Measurements from ENCODE around the gene ARMH3.

ARMH3 gene

DNA sequence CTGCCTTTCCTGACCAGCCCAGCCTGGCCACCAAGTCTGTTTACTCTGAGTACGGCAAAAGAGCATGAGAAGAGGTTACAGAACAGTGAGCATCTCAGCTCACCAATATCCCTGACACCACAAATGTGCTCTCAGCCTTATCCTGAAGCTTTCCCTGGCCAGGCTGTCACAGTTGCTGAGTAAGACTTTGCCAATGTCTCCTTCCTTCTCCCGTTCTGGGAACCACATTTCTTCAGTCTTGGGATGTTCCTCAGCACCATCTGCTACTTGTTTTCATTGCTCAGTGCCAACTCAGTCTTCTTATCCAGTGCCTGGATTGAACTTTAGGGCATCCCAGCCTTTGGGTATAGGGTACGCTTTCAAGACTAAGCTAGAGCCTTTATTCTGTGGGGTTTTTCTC, 205.2 kb downstream of the ARMH3 start:
- FAIRE-seq: no peak

DNA sequence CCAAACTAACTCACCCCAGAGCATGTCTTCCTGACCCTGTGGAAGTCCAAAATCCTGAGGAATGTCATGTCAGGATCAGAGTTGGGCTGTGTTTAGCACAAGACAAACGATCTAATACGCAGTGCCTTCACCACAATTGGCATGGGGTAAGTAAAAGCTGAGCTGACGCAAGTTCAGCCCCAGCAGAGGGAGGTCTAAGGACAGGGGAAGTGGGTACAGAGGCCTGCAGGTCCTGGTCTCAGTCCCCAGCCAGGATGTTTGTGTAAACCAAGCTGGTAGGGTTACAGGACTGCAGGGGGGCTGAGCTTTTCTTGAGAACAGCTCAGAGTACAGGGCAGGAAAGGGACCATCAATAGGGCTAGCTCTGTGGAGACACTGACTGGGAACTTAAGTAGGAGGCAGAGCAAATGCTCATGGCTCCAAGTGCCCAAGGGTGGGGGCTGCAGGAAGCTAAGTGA, 207.1 kb downstream of the ARMH3 start:
- no peak for FAIRE-seq

GRCh38 chr10:101848408-101848807, 207.6 kb downstream of the ARMH3 start:
- FAIRE-seq: no peak

GRCh38 chr10:101845893-101846292, 210.1 kb downstream of the ARMH3 start:
- FAIRE-seq: no peak

GRCh38 chr10:101843032-101844021, 212.6 kb downstream of the ARMH3 start, which contains the start of gene KCNIP2:
TSS of gene KCNIP2 (minus strand) at chr10:101843800. CDS start at chr10:101843568, 232 bp downstream.
- no peak for FAIRE-seq

GRCh38 chr10:101841826-101842225, 214.1 kb downstream of the ARMH3 start:
- FAIRE-seq: no peak

- FAIRE-seq: no peak
Measured at GRCh38 chr10:101840741-101841453, 215.1 kb downstream of the ARMH3 start.

DNA sequence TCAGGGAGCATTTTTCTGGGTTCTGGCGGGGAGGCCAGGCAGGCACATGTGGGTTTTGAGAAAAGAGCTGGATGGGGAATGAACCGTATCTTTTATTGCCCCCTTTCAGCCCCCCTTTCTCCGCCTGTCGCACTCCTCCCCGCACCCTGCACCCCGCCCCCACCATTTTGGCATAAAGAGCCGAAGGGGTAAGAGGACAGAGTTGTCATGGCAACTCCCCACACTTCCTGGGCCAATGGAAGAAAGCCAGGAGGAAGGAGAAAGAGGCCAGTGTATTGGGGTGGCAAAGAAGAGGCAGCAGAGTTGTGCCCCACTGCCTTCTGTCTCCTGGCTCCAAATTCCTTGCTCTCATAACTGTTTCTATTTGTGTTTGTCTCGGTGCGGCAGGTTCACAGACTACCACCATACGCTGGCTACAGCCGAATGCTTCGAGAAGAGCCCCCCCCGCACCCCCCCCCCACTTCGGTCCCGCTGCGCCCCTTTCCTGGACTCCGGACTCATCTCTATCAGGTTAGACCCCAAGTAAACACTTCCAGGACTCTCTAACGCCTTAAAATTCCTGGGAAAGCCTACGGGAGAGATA, 215.8 kb downstream of the ARMH3 start:
- no peak for FAIRE-seq

DNA sequence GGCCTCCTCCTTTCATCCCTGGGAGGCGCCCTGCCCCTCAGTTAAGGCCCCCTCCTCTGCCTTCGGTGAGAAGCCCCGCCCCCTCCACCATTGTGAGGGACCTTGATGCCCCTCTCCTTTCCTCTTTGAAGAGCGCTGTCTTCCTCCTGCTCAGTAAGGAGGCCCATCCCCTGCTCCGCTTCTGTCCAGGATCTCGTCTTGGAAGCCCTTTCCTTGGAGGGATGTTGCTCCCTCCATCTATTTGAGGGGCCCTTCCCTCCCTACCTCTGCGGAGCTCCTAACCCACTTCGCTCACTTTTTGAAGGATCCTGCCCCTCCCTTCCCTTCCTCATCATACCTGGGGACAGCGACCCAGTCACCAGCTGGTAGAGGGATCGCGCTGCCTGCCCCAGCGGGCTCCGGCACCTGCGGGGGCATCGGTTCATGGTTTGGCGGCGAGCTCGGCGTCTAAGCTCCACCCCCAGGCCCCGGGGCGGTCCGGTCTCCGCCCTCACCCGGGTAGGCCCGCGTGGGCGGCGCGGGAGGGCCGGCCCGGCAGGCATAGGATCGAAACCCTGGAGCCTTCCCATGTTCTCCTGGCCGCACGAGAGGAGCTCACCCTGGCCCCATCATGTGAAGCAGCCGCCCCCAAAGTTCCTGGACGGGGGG, 216.4 kb downstream of the ARMH3 start:
- no peak for FAIRE-seq

- FAIRE-seq: no peak
Measured at GRCh38 chr10:101839002-101839401, 217.0 kb downstream of the ARMH3 start.

GRCh38 chr10:101838416-101838970, 217.5 kb downstream of the ARMH3 start:
- FAIRE-seq: no peak

DNA sequence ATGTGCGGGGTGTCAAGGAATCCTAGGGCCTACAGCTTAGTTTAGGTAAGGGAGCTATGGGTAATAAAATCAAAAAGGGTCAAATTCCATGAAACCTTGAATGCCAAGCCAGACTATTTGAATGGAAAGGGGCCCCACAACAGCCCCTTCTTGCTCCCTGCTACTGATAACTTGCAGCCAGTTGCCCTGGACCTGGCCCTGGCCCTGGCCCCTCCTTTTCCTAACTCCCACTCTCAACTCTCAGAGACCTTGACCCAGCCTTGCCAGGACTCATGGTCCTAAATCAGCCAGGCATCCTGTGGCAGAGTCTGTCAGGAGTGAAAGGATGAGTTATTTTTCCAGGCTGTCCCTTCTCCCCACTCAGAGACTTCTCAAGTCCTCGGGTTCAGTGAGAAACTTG, 218.2 kb downstream of the ARMH3 start:
- no peak for FAIRE-seq

DNA sequence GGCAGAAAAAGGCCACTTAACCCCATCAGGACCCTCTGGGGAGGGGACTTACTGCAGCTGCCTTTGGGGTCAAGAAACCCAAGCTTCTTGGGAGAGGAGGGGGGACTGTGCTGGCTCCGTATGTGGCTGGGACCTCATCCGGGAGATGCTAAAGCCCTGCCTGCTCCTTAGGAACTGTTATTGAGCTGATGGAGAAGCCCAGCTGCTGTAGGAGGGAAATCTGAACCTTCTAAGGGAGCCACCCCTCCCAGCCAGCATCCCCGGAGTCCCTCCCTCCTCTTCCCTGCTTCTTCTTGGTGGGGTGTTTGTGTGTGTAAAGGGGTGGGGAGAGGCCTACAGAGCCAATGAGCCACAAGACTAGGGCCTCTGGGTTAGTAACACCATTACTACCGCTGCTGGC, 220.6 kb downstream of the ARMH3 start:
- FAIRE-seq: no peak

DNA sequence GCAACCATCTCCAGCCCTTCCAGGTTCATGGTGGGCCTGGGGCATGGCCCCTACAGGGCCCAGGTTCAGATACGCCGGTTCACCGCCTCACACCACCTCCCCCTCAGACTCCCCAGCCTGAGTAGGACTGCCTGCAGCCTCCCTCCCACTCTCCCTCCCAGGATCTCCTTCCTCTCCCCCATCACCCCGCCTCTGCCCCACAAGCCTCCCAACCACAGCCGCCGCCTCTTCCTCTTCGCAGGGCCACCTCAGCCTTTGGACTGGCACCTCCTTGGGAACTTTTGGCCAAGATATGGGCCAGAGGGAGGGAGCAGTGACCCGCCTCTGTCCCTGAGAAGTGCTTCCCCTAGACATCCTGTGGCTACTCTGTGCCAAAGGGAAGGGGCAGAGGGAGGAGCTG, 221.6 kb downstream of the ARMH3 start:
- no peak for FAIRE-seq

DNA sequence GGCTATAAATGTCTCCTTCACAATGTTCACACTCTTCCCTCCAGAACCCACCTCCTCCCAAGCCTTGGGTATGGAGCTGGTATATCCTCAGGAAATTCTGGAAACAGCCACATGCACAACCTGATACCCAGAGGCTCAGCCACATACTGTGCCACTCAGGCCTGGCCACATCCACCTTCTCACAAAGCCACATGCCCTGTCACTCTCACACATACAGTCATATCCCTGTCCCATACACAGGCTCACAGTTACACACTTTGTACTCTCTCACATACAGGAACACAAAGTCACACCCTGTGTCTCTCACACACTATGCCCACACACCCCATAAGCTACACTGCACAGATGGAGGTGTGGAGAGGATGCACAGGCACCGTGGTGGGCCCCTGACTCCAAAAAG, 222.5 kb downstream of the ARMH3 start:
- FAIRE-seq: no peak

GRCh38 chr10:101832325-101832771, 223.6 kb downstream of the ARMH3 start:
- no peak for FAIRE-seq

DNA sequence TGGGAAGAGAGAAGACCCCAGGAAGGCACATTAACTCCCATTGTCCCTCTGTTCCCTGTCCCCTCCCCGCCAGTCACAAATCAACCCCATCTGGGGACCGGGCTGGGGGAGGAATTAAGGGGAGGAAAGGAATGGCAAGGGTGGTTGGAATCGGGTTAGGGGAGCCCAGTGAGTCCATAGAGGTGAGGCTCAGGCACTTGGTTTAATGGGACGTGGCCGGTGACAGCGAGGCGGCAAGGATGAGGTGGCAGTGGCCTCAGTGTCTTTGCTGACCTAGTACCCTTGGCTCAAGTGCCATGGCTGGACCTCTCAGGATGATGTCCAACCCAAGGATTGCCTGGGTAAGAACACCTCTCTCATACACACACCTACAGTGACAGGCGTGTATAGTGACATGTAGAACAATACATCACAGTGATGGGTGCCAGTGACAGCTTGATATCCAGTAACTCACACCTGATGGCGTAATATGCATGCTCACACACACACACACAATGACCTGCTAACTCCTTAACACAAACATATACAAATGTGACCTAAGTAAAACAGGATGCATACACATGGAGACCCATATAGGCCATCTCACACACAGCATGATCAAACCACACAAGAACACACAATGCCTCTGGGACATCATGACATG, 224.7 kb downstream of the ARMH3 start:
- FAIRE-seq: no peak

- FAIRE-seq: no peak
Measured at GRCh38 chr10:101830322-101831168, 225.4 kb downstream of the ARMH3 start.

- FAIRE-seq: no peak
Measured at GRCh38 chr10:101829561-101830315, 226.2 kb downstream of the ARMH3 start.

Data from islet of Langerhans (tissue), 1 donor.